Measurements from ENCODE around the gene CHAT.

Gene CHAT

DNA sequence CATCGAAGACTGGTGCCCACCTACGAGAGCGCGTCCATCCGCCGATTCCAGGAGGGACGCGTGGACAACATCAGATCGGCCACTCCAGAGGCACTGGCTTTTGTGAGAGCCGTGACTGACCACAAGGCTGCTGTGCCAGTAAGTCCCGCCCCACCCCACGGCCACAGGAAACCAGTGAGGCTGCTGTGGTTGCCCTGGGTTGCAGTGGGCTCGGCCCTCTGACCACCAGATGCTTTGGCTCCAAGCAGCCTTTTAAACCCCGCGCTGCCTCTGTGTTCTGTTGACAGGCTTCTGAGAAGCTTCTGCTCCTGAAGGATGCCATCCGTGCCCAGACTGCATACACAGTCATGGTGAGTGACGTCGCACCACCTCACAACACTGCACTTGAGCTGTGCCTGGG, 41.3 kb downstream of the CHAT start:
- Mint-ChIP-seq H3K9me3 (peaks cover 10% of the 10 kb centered on the region), H3K27me3 (peaks cover 22% of the 10 kb centered on the region), H3K4me3 (no peak overlapping the region), H3K36me3 (ENCODE audit: low read depth) (no peaks in the 10 kb centered on the region), H3K4me1 (ENCODE audit: low read depth) (peaks cover 1% of the 10 kb centered on the region), H3K27ac (no peak overlapping the region)
- no peak for DNase-seq

GRCh38 chr10:49656845-49657493, 43.1 kb downstream of the CHAT start:
- H3K9me3 Mint-ChIP-seq = peaks cover 10% of the 10 kb centered on the region
- no peak overlapping the region for H3K27ac Mint-ChIP-seq
- peaks cover 19% of the 10 kb centered on the region for H3K27me3 Mint-ChIP-seq
- DNase-seq = no peak
- H3K36me3 Mint-ChIP-seq (ENCODE audit: low read depth) = no peaks in the 10 kb centered on the region
- H3K4me1 Mint-ChIP-seq (ENCODE audit: low read depth) = no peaks in the 10 kb centered on the region
- no peak overlapping the region for H3K4me3 Mint-ChIP-seq

- Mint-ChIP-seq H3K36me3 (ENCODE audit: low read depth) (no peaks in the 10 kb centered on the region), H3K27ac (no peak overlapping the region), H3K4me3 (no peak overlapping the region), H3K4me1 (ENCODE audit: low read depth) (no peaks in the 10 kb centered on the region), H3K9me3 (peaks cover 10% of the 10 kb centered on the region), H3K27me3 (peaks cover 15% of the 10 kb centered on the region)
- DNase-seq = no peak
Observed at GRCh38 chr10:49657606-49658005, 43.8 kb downstream of the CHAT start.

GRCh38 chr10:49661140-49661856, 47.5 kb downstream of the CHAT start:
- Mint-ChIP-seq H3K9me3 (peaks cover 10% of the 10 kb centered on the region), H3K27me3 (peaks cover 4% of the 10 kb centered on the region), H3K27ac (no peak overlapping the region), H3K4me1 (ENCODE audit: low read depth) (no peaks in the 10 kb centered on the region), H3K36me3 (ENCODE audit: low read depth) (no peaks in the 10 kb centered on the region), H3K4me3 (no peak overlapping the region)
- DNase-seq = no peak

DNA sequence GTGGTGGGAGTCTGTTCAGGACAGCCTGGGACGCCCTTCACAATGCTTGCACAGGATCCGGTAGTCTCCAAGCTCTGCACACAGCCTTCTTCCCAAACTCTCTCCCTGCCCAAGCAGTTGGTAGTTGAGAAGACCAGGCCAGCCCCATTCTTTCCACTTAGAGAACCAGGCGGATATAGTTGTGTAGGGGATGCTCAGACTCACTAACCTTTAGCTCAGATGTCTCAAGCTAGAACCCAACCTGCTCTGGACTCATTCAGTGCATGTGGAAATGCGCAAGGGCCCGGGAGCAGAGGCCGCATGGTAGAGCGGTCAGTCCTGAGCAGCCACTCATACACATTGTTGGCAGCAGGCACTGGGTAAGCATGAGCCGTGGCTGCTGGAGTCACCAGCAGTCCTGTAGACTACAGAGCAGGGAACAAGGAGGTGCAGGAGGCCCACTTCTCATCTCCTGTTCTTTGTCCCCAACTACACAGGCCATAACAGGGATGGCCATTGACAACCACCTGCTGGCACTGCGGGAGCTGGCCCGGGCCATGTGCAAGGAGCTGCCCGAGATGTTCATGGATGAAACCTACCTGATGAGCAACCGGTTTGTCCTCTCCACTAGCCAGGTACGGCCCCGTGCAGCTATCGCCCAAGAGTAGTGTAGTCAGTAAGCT, 48.5 kb downstream of the CHAT start:
- H3K36me3 Mint-ChIP-seq (ENCODE audit: low read depth) = no peaks in the 10 kb centered on the region

DNA sequence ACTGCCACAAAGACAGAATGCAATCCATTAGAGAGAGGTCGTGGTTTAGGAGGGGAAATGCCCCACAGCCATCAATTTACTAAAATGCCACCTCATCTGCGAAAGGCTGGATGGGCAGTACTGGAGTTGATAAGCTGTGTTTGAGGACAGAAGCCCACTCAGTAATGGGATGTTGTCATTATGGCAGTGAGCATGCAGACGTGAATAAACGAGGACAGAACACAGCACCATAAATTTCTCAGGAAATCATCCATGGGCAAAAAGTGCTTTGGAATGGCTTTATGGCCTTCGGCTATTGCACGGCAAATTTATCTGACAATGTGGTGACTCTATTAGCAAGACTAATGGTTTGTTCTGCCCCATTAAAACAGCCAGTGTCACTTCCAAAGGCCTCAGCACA, 49.8 kb downstream of the CHAT start:
- Mint-ChIP-seq H3K4me1 (ENCODE audit: low read depth) (no peaks in the 10 kb centered on the region), H3K4me3 (no peak overlapping the region), H3K27me3 (peaks cover 10% of the 10 kb centered on the region), H3K9me3 (peaks cover 10% of the 10 kb centered on the region), H3K27ac (no peak overlapping the region), H3K36me3 (ENCODE audit: low read depth) (no peaks in the 10 kb centered on the region)
- DNase-seq = no peak

More for the DNA sequence above, 48.5 kb downstream of the CHAT start:
- Mint-ChIP-seq H3K27ac (no peak overlapping the region), H3K4me1 (ENCODE audit: low read depth) (no peaks in the 10 kb centered on the region), H3K9me3 (peaks cover 10% of the 10 kb centered on the region), H3K27me3 (peaks cover 10% of the 10 kb centered on the region), H3K4me3 (no peak overlapping the region)
- DNase-seq = no peak

GRCh38 chr10:49664006-49664841, 50.4 kb downstream of the CHAT start:
- H3K9me3 Mint-ChIP-seq = peaks cover 4% of the 10 kb centered on the region
- H3K4me3 Mint-ChIP-seq = no peak overlapping the region
- H3K27me3 Mint-ChIP-seq = peaks cover 10% of the 10 kb centered on the region
- no peak overlapping the region for H3K27ac Mint-ChIP-seq
- no peak for DNase-seq
- H3K36me3 Mint-ChIP-seq (ENCODE audit: low read depth) = no peaks in the 10 kb centered on the region
- no peaks in the 10 kb centered on the region for H3K4me1 Mint-ChIP-seq (ENCODE audit: low read depth)

- no peaks in the 10 kb centered on the region for H3K4me1 Mint-ChIP-seq (ENCODE audit: low read depth)
- peaks cover 10% of the 10 kb centered on the region for H3K27me3 Mint-ChIP-seq
- H3K9me3 Mint-ChIP-seq = peaks cover under 1% of the 10 kb centered on the region
- no peak overlapping the region for H3K27ac Mint-ChIP-seq
- H3K36me3 Mint-ChIP-seq (ENCODE audit: low read depth) = no peaks in the 10 kb centered on the region
- no peak overlapping the region for H3K4me3 Mint-ChIP-seq
- no peak for DNase-seq
Observed at GRCh38 chr10:49664842-49665355, 51.1 kb downstream of the CHAT start.

GRCh38 chr10:49666054-49666615, 52.3 kb downstream of the CHAT start:
- Mint-ChIP-seq H3K27ac (no peak overlapping the region), H3K4me1 (ENCODE audit: low read depth) (no peaks in the 10 kb centered on the region), H3K9me3 (no peaks in the 10 kb centered on the region), H3K27me3 (peaks cover 18% of the 10 kb centered on the region), H3K4me3 (no peak overlapping the region), H3K36me3 (ENCODE audit: low read depth) (no peaks in the 10 kb centered on the region)
- no peak for DNase-seq

- Mint-ChIP-seq H3K27ac (no peak overlapping the region), H3K4me3 (no peak overlapping the region), H3K36me3 (ENCODE audit: low read depth) (no peaks in the 10 kb centered on the region), H3K9me3 (no peaks in the 10 kb centered on the region), H3K27me3 (peaks cover 23% of the 10 kb centered on the region), H3K4me1 (ENCODE audit: low read depth) (no peaks in the 10 kb centered on the region)
- DNase-seq = no peak
Observed at GRCh38 chr10:49666685-49667084, 52.8 kb downstream of the CHAT start.

GRCh38 chr10:49667991-49668390, 54.2 kb downstream of the CHAT start:
- Mint-ChIP-seq H3K36me3 (ENCODE audit: low read depth) (no peaks in the 10 kb centered on the region), H3K9me3 (no peaks in the 10 kb centered on the region), H3K4me3 (no peak overlapping the region), H3K27ac (no peak overlapping the region), H3K4me1 (ENCODE audit: low read depth) (no peaks in the 10 kb centered on the region), H3K27me3 (peaks cover 33% of the 10 kb centered on the region)
- no peak for DNase-seq

- Mint-ChIP-seq H3K4me1 (ENCODE audit: low read depth) (no peaks in the 10 kb centered on the region), H3K4me3 (no peak overlapping the region), H3K27ac (no peak overlapping the region), H3K9me3 (no peaks in the 10 kb centered on the region), H3K36me3 (ENCODE audit: low read depth) (no peaks in the 10 kb centered on the region), H3K27me3 (peaks cover 36% of the 10 kb centered on the region)
- DNase-seq = no peak
Observed at GRCh38 chr10:49668684-49669083, 54.8 kb downstream of the CHAT start.

DNA sequence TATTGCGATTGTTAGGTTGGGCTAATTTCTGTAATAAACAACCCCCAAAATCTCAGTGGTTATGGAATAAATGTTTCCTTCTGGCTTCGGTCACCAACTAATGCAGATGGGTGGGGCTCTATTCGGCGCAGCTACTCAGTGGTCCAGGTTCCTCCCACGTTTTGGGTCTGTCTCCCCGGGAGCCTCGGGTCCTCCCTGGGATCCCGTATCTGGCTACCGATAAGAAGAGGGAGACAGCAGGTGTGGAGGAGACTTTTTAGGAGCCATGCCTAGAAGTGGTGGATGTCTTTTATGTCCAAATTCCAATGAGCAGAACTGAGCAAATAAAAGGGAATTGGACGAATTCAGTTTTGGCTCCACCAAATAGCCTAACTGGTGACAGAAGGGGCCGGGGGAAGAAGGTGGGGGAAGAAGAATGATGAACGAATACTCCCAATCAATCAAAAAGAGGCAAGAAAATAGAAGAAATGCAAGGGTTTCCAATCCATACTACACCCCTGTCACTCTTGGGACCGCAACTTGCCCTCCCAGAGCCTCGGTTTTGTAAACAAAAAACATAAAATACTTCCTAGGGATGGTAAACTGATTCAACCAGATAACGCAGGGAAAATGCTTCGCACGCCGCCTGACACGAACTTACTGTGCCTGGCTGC, 65.1 kb downstream of the CHAT start:
- DNase-seq = no peak
- peaks cover 5% of the 10 kb centered on the region for H3K4me1 Mint-ChIP-seq (ENCODE audit: low read depth)
- H3K36me3 Mint-ChIP-seq (ENCODE audit: low read depth) = no peaks in the 10 kb centered on the region
- H3K4me3 Mint-ChIP-seq = no peak overlapping the region
- H3K27me3 Mint-ChIP-seq = peaks cover 59% of the 10 kb centered on the region
- no peak overlapping the region for H3K27ac Mint-ChIP-seq
- peaks cover 30% of the 10 kb centered on the region for H3K9me3 Mint-ChIP-seq

All from activated T-cell treated with anti-CD3 and anti-CD28 coated beads, Interleukin-2, amount 50 U/mL, for 24 hours (primary cell).